ENCODE results near the gene BAZ1B. TPM values are rescaled to one million over a fixed set of nuclear protein-coding genes. Genes with fewer than 3 reads are reported as not detected.
"Not testable (repeated sequence)": the region's sequence is repeated elsewhere in the genome, so short reads cannot be mapped to it uniquely, and the experiment has no call there.

The BAZ1B gene
- total RNA-seq, 3 donors from 2014 or later (not counting 1 experiment from before 2014, with no cell fraction given): 50.1 to 61.9 (median 59.9) TPM

- DNase-seq: no peak
- H3K9me3 ChIP-seq (ENCODE audit: control insufficient read depth, insufficient read depth, low read length): no peaks in the 10 kb centered on the region
- Mint-ChIP-seq H3K4me3 (no peak overlapping the region), H3K27me3 (ENCODE audit: low read depth in 2 of 2) (no peaks in the 10 kb centered on the region), H3K4me1 (no peaks in the 10 kb centered on the region), H3K27ac (no peak overlapping the region), H3K36me3 (no peaks in the 10 kb centered on the region), H3K9me3 (no peaks in the 10 kb centered on the region)
- H3K4me1 ChIP-seq (ENCODE audit: control insufficient read depth, insufficient read depth, low read length): no peaks in the 10 kb centered on the region
- no peak overlapping the region for H3K27ac ChIP-seq (ENCODE audit: low read length)
- TF ChIP-seq, protein P1, sequence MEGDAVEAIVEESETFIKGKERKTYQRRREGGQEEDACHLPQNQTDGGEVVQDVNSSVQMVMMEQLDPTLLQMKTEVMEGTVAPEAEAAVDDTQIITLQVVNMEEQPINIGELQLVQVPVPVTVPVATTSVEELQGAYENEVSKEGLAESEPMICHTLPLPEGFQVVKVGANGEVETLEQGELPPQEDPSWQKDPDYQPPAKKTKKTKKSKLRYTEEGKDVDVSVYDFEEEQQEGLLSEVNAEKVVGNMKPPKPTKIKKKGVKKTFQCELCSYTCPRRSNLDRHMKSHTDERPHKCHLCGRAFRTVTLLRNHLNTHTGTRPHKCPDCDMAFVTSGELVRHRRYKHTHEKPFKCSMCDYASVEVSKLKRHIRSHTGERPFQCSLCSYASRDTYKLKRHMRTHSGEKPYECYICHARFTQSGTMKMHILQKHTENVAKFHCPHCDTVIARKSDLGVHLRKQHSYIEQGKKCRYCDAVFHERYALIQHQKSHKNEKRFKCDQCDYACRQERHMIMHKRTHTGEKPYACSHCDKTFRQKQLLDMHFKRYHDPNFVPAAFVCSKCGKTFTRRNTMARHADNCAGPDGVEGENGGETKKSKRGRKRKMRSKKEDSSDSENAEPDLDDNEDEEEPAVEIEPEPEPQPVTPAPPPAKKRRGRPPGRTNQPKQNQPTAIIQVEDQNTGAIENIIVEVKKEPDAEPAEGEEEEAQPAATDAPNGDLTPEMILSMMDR (IDR thresholded peaks at IDR 0.05): no peak
- 77% methylated on average over 6 of the region's 8 CpGs for WGBS (ENCODE audit: insufficient coverage)
- intact Hi-C loops (cut with micrococcal nuclease): no loop called here
- no peaks in the 10 kb centered on the region for H3K27me3 ChIP-seq (ENCODE audit: control insufficient read depth, insufficient read depth, low read length)
- no peaks in the 10 kb centered on the region for H3K36me3 ChIP-seq (ENCODE audit: control insufficient read depth, insufficient read depth, low read length)
- H3K4me3 ChIP-seq (ENCODE audit: low read length): no peak overlapping the region
- no peak for ATAC-seq
Observed at GRCh38 chr7:73418113-73418703, 103.9 kb downstream of the BAZ1B start.

GRCh38 chr7:73410541-73411131 is 111.5 kb downstream of the BAZ1B start:
- H3K9me3 Mint-ChIP-seq; H3K27ac ChIP-seq (ENCODE audit: low read length); H3K4me3 Mint-ChIP-seq; H3K4me1 ChIP-seq (ENCODE audit: control insufficient read depth, insufficient read depth, low read length); H3K4me3 ChIP-seq (ENCODE audit: low read length); DNase-seq; H3K36me3 Mint-ChIP-seq; H3K9me3 ChIP-seq (ENCODE audit: control insufficient read depth, insufficient read depth, low read length); H3K27me3 ChIP-seq (ENCODE audit: control insufficient read depth, insufficient read depth, low read length); H3K4me1 Mint-ChIP-seq; H3K27ac Mint-ChIP-seq; H3K27me3 Mint-ChIP-seq (ENCODE audit: low read depth in 2 of 2); ATAC-seq; intact Hi-C loops (cut with micrococcal nuclease); H3K36me3 ChIP-seq (ENCODE audit: control insufficient read depth, insufficient read depth, low read length): not testable (repeated sequence)
- 77% methylated on average over 14 of the region's 15 CpGs for WGBS (ENCODE audit: insufficient coverage)

GRCh38 chr7:73404860-73405259 is 117.2 kb downstream of the BAZ1B start:
- intact Hi-C loops (cut with micrococcal nuclease); DNase-seq; H3K4me1 ChIP-seq (ENCODE audit: control insufficient read depth, insufficient read depth, low read length); H3K27me3 Mint-ChIP-seq (ENCODE audit: low read depth in 2 of 2); H3K9me3 ChIP-seq (ENCODE audit: control insufficient read depth, insufficient read depth, low read length); H3K36me3 ChIP-seq (ENCODE audit: control insufficient read depth, insufficient read depth, low read length); H3K4me3 ChIP-seq (ENCODE audit: low read length); H3K36me3 Mint-ChIP-seq; ATAC-seq; H3K27ac Mint-ChIP-seq; H3K4me3 Mint-ChIP-seq; H3K4me1 Mint-ChIP-seq; H3K9me3 Mint-ChIP-seq; H3K27ac ChIP-seq (ENCODE audit: low read length); H3K27me3 ChIP-seq (ENCODE audit: control insufficient read depth, insufficient read depth, low read length): not testable (repeated sequence)
- 90% methylated on average over 3 of the region's 3 CpGs for WGBS (ENCODE audit: insufficient coverage)

GRCh38 chr7:73399185-73400050 is 122.7 kb downstream of the BAZ1B start:
- H3K36me3 Mint-ChIP-seq; intact Hi-C loops (cut with micrococcal nuclease); H3K9me3 ChIP-seq (ENCODE audit: control insufficient read depth, insufficient read depth, low read length); H3K4me1 Mint-ChIP-seq; H3K36me3 ChIP-seq (ENCODE audit: control insufficient read depth, insufficient read depth, low read length); H3K27me3 ChIP-seq (ENCODE audit: control insufficient read depth, insufficient read depth, low read length); H3K4me3 ChIP-seq (ENCODE audit: low read length); H3K27ac ChIP-seq (ENCODE audit: low read length); H3K4me1 ChIP-seq (ENCODE audit: control insufficient read depth, insufficient read depth, low read length); H3K9me3 Mint-ChIP-seq; H3K27me3 Mint-ChIP-seq (ENCODE audit: low read depth in 2 of 2): not testable (repeated sequence)
- WGBS (ENCODE audit: insufficient coverage): 74% methylated on average over 18 of the region's 19 CpGs
- peak; percentile 52 to 75 for DNase-seq
- H3K4me3 Mint-ChIP-seq: peak overlapping the region; percentile 75
- ATAC-seq: peak in 2 of 3 donors; percentile 68 to 81
- peak overlapping the region; percentile 11 to 41 for H3K27ac Mint-ChIP-seq
